GM12891 (cell line): ENCODE data around the gene IVNS1ABP.

Experiments used
- DNase-seq: peaks from one replicate; pipeline ENCODE4 v3.0.0; 2011; ENCODE audit warnings: low spot score; ENCODE audit not compliant: insufficient read length
- FAIRE-seq: peaks from 2 replicates; lab custom pipeline; 2011; peaks lifted over from hg19 to GRCh38; lab: Jason Lieb, UNC
- PAX5 ChIP-seq: IDR thresholded peaks from 2 replicates; pipeline ENCODE4 v1.6.1; 2011; ENCODE audit warnings: low read length, moderate library complexity, mild to moderate bottlenecking; ENCODE audit not compliant: insufficient read depth, severe bottlenecking
- POLR2A ChIP-seq: IDR thresholded peaks from 2 replicates; pipeline ENCODE4 v1.6.1; 2011; ENCODE audit warnings: low read depth, low read length, control low read depth
- POLR2AphosphoS5 ChIP-seq: IDR thresholded peaks from 2 replicates; pipeline ENCODE4 v1.6.1; 2011; ENCODE audit warnings: low read depth, low read length, control low read depth
- POU2F2 ChIP-seq: IDR thresholded peaks from 2 replicates; pipeline ENCODE4 v1.6.1; 2011; ENCODE audit warnings: low read depth, mild to moderate bottlenecking, control low read depth, low read length, moderate library complexity
- SPI1 ChIP-seq: IDR thresholded peaks from 2 replicates; pipeline ENCODE4 v1.6.1; 2011; ENCODE audit warnings: low read depth, low read length, control low read depth
- TAF1 ChIP-seq: IDR thresholded peaks from 2 replicates; pipeline ENCODE4 v1.6.1; 2011; ENCODE audit warnings: low read depth, low read length, control low read depth

IVNS1ABP gene

GRCh38 chr1:185300152-185300551, 16.9 kb downstream of the IVNS1ABP start:
- DNase-seq (no peak), FAIRE-seq (no peak)
- no peak for TF ChIP-seq SPI1
- TF ChIP-seq POU2F2, result no peak
- TF ChIP-seq PAX5, result no peak
- no peak for TF ChIP-seq POLR2A
- no peak for TF ChIP-seq POLR2AphosphoS5
- no peak for TF ChIP-seq TAF1

GRCh38 chr1:185297982-185298381, 19.1 kb downstream of the IVNS1ABP start:
- DNase-seq (no peak), FAIRE-seq (no peak)
- no peak for TF ChIP-seq POLR2AphosphoS5
- no peak for TF ChIP-seq SPI1
- no peak for TF ChIP-seq TAF1
- TF ChIP-seq PAX5, result no peak
- no peak for TF ChIP-seq POLR2A
- TF ChIP-seq POU2F2, result no peak

GRCh38 chr1:185295091-185295490, 22.0 kb downstream of the IVNS1ABP start:
- DNase-seq (no peak), FAIRE-seq (no peak)
- TF ChIP-seq POLR2A (no peak), POU2F2 (no peak), POLR2AphosphoS5 (no peak), PAX5 (no peak), SPI1 (no peak), TAF1 (no peak)

GRCh38 chr1:185293967-185294542, 23.0 kb downstream of the IVNS1ABP start:
- DNase-seq (no peak), FAIRE-seq (no peak)

GRCh38 chr1:185292237-185292636, 24.8 kb downstream of the IVNS1ABP start:
- TF ChIP-seq POLR2A (no peak), SPI1 (no peak), TAF1 (no peak), PAX5 (no peak), POU2F2 (no peak), POLR2AphosphoS5 (no peak)
- FAIRE-seq (no peak), DNase-seq (no peak)

More at GRCh38 chr1:185293967-185294542, 23.0 kb downstream of the IVNS1ABP start:
- TF ChIP-seq TAF1 (no peak), POLR2AphosphoS5 (0 out of 2 replicates have a peak, but pooled peaks have one; percentile 17), PAX5 (no peak), SPI1 (no peak), POU2F2 (no peak), POLR2A (peak; percentile 43; the same call in 1 of the 2 replicates)

GRCh38 chr1:185291652-185292051, 25.4 kb downstream of the IVNS1ABP start:
- DNase-seq (no peak), FAIRE-seq (no peak)
- TF ChIP-seq PAX5 (no peak), SPI1 (no peak), POLR2AphosphoS5 (0 out of 2 replicates have a peak, but pooled peaks have one; percentile 30), POU2F2 (no peak)

GRCh38 chr1:185291159-185291558, 25.9 kb downstream of the IVNS1ABP start:
- no peak for FAIRE-seq
- TF ChIP-seq PAX5 (no peak), SPI1 (0 out of 2 replicates have a peak, but pooled peaks have one; percentile 14)
- no peak for DNase-seq

- FAIRE-seq (no peak), DNase-seq (no peak)
- no peak for TF ChIP-seq PAX5
- no peak for TF ChIP-seq TAF1
- no peak for TF ChIP-seq POU2F2
- TF ChIP-seq POLR2AphosphoS5, result no peak
- TF ChIP-seq POLR2A, result no peak
- TF ChIP-seq SPI1, result no peak
These were observed 27.2 kb downstream of the IVNS1ABP start for GRCh38 chr1:185289880-185290279.

- FAIRE-seq (no peak), DNase-seq (no peak)
- no peak for TF ChIP-seq SPI1
- TF ChIP-seq TAF1, result no peak
These were observed 28.6 kb downstream of the IVNS1ABP start for GRCh38 chr1:185288435-185288834.

GRCh38 chr1:185287451-185287850, 29.6 kb downstream of the IVNS1ABP start:
- TF ChIP-seq POLR2AphosphoS5 (no peak), POLR2A (no peak), PAX5 (no peak)
- FAIRE-seq, result no peak
- no peak for DNase-seq
